Daoy (cell line): Measurements from ENCODE around the gene FTCD. TPM values are rescaled to one million over a fixed set of nuclear protein-coding genes. Genes with fewer than 3 reads are reported as not detected.

Source experiments
- DNase-seq: peaks from one replicate; pipeline ENCODE4 v3.0.0-alpha.2; 2015; ENCODE audit warnings: low read depth
- total RNA-seq: library from RNA; depleted of rRNA; stranded (reverse); fragments of >200 nt; shearing (Covaris generic); gene quantifications from 2 replicates; pipeline ENCODE4 v1.2.3, GENCODE V29; 2014

The FTCD gene
- total RNA-seq, 1 experiment from 2014 or later: 0.34 TPM

DNA sequence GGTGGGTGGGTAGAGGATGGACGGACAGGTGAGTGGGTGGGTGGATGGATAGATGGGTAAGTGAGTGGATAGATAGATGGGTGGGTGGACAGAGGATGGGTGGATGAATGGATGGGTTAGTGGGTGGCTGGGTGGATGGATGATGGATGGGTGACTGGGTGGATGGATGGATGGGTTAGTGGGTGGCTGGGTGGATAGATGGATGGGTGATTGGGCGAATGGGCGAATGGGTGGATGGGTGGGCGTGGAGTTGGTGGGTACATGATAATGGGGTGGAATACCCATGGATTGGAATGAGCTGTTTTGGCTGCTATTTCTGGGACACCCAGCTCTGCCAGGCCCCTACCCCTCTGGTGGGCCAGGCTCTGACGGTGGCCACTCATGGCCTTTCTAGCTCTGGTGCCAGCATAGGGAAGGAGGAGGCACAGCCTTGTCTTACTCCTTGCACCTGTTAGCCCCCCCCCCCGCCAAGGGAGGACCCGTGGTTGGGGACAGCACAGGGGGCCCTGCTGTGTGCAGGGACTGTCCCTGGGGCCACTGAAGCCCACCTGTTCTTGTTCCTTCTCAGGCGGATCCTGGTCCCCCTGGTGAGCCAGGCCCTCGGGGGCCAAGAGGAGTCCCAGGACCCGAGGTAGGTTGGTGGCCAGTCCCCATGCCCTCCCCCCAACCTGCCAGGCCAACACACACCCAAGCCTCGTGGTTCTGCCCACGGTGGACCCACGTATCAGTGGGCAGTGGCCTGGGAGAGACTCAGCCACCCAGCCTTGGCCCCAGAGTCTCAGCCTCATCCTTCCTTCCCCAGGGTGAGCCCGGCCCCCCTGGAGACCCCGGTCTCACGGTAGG is 31.1 kb downstream of the FTCD start:
- no peak for DNase-seq

DNA sequence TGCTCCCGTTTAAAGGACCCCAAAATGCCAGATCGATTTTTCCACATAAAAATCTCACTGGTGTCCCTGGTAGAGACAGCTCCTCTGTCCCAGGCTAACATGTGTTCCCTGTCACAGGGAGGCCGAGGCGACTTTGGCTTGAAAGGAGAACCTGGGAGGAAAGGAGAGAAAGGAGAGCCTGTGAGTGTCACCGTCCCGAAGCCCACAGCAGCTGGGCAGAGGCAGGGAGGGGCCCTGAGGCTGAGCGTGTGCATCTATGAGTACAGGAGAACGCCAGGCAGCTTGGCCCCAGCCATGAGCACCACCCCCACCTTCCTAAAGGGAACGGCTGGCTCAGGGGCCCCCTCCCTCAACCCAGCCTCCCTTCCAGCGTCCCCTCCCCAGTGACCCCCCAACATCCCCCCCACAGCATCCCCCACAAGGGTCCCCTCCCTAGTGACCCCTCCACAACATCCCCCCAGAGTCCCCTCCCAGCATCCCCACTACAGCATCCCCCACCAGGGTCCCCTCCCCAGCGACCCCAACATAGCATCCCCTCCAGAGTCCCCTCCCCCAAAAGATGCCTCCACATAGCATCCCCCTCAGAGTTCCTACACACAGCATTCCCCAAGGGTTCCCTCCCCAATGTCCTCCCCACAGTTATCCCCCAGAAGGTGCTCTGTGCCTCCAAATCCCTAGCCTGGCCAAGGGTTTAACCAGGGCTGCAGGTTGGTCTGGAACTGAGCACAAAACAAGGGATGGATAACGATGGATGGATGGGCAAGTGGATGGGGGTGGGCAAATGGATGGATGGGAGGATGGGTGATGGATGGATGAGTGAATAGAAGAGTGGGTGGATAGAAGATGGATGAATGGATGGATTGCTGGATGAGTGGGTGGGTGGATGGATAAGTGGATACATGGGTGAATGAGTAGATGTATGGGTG is 32.4 kb downstream of the FTCD start:
- no peak for DNase-seq

DNA sequence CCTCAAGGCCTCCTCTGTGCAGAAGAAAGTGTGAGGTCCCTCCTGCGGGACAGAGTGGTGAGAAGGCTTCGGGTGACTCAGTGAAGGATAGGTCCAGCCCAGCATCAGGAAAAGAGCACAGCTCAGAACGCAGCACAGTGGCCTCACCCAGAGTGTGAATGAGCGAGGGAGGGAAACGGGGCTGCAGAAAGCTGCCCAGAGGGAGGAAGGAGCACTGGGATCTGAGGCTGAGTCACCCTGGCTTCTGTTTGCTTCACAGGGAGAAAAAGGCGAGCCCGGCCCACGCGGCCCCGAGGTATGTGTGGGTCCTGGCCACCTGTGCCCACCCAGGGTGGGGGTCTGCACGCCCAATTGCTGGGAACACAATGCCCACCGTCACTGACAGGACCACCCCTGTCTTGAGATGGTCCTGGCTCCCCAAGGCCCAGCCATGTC is 33.1 kb downstream of the FTCD start:
- peak; percentile 63 for DNase-seq

DNA sequence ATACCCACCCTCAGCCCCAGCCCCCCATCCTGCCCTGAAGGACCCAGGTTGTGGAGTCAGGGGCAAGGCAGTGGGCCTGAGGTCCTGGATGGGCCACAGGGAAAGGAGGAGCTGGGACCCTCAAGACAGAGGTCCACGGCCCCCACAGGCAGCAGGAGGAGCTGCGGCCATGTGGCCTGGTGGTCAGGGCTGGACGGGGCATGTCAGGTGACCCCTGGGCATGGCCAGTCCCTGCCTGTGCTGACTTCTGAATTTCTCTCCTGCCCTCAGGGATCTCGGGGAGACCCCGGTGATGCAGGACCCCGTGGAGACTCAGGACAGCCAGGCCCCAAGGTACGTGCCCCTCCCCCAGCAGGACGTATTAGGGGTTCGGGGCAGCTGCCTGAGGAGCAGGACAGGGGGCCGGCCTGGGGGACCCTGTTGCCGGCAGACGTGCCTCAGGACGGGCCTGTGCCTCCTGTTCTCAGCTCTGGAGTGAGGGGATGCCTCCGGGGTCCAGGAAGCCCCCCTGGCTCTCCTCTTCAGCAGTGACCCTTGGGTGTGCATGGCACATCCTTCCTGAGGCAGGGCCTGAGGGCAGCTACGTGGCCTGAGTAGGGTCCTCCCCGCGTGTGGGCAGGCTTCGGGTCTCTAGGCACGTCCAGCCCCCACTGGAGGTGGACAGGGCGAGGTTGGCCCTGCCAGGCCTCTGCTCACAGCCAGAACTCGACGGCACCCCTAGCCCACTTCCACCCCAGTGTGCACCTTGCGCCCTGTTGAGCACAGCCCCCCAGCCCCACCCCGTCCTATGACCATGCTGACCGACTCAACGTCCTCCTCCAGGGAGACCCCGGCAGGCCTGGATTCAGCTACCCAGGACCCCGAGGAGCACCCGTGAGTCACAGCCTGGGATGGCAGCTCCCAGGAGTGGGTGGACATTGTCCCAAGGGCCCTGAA is 33.8 kb downstream of the FTCD start:
- no peak for DNase-seq

DNA sequence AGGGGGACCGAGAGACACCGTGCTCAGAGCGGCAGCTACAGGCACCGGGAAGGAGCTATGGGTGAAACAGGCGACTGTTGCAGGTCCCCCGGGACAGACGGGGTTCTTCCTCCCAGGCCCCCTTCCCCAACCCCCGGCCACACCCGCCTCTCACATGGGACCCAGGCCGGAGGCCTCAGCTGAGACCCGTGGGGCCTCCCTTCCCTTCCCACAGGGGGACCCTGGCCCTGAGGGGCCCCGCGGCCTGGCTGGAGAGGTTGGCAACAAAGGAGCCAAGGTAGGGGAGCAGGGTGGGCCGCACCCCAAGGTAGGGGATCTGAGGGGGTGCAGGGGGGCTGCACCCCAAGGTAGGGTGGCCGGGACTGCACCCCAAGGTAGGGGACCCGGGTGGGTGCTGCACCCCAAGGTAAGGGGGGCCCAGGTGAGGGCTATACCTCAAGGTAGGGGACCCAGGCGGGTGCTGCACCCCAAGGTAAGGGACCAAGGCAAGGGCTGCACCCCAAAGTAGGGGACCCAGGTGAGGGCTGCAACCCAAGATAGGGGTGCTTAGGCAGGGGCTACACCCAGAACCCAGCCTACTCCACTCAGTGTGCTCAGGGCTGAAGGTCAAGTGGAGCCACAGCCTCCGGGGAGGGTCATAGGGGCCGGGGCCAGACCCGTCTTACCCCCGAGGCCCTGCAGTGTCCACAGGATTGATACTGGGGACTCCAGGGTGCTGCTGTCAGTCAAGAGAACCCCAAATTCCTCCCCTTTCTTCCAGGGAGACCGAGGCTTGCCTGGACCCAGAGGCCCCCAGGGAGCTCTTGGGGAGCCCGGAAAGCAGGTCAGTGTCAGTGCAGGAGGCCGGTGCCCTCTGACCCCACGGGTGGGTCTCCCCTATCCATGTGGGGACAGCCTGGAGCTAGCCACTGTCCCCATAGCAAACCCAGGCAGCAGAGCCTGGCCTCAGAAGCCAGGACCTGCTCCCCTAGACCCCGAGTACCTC is 34.8 kb downstream of the FTCD start:
- no peak for DNase-seq

DNA sequence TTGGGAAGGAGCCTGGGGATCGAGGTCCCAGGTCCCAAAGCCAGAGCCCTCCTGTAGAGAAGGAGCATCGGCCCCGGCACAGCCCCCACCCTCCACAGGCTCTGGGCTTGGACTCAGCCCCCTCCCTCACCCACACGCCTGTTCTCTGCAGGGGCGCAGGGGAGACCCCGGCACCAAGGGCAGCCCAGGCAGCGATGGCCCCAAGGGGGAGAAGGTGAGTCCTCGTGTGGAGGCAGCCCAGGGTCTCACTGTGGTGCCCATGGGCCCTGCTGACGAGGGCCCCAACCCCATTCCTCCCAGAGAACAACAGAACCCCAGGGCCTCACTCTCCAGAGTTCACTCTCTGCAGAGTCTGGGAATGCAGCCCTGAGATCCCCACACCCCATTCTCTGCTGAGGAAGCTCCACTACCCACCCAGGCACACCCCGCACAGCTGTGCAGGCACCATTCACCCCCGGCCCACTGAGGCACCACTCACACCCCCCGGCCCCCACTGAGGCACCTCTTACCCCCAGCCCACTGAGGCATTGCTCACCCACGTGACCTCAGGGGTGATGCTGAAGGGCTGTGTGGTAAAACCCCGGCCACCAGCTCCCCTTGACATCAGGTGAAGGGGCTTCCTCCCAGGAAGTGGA is 35.6 kb downstream of the FTCD start:
- no peak for DNase-seq

DNA sequence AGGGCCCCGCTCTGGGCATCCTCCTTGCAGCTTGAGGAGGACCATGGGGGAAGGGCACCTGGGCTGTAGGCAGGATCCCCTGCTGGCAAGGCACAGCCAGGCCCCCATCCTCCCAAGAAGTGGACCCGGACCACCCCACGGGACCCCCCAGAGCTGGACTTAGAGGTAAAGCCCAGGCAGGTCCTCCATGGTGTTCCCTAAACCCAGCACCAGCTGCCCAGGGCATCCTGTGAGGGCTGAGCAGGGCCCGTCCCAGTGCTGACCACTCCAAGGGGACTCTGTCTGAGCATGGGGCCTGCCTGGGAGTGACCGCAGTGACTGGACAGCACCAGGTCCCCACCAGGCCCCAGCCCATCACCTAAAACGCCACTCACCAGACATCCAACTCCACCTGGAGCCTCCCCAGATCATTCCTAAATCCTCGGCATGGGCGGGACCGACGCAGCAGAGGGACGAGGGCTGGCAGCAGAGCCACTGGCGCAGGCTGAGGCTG is 36.2 kb downstream of the FTCD start:
- no peak for DNase-seq

DNA sequence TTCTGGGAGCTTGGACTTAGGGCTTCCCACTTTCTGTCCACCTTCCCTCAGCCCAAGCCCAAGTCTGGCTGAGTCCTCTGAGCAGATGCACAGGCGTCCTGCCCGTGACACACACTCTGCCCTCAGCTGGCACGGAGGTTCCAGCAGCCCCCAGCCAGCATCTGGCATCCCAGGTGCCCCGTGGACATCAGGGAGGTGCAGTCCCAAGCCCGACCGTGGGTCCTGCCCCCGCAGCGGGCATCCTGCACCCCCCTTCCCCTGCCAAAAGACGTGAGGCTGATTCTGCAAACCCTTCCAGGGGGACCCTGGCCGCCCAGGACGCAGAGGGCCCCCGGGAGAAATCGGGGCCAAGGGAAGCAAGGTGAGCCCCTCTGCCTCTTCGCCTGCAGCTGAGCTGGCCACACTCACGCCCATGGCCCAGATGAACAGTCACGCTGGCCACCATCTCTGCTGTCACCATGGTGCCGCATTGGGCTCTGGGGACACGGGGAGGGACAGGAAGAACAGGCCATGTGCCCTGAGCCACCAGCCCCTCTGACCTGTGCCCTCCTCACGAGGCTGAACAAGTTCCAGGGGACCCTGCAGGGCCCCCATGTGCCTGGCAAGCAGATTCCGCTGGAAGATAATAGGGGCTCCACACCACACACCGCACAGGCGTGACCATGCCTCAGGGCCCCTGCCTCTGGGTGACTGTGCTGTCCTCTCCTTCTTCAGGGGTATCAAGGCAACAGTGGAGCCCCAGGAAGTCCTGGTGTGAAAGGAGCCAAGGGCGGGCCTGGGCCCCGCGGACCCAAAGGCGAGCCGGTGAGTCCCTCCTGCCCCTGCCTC is 36.8 kb downstream of the FTCD start:
- no peak for DNase-seq

DNA sequence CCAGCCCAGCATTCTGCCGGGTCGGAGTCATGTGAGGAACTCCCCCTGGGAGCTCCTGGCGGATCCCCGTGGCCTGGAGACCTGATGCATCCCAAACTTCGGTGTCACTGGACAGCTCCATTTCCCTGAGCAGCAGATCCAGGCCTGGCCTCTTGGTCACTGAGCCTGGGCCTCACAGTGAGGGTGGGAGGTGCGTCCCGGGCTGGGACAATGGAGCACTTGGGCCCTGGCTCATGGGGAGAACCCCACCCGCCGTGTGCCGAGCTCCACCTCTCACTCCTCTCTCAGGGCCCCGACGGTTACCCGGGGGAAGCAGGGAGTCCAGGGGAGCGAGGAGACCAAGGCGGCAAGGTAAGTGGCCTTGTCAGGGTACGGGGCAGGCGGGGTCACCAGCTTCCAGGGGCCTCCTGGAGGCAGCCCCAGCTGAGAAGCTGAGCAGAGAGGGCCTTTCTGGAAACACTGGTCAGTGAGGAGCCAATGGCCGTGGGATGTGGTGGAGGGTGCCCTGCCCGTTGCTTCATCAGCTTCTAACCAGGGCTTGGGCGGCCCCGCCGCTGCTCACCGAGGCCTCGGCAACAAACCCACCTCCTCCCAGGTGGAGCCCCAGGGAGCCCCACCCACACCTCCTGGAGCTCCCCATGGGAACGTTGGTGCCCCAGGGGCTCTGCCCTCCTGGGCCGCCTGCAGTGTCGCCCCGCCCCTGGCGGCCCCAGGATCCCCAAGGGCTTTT is 37.6 kb downstream of the FTCD start:
- DNase-seq: no peak

DNA sequence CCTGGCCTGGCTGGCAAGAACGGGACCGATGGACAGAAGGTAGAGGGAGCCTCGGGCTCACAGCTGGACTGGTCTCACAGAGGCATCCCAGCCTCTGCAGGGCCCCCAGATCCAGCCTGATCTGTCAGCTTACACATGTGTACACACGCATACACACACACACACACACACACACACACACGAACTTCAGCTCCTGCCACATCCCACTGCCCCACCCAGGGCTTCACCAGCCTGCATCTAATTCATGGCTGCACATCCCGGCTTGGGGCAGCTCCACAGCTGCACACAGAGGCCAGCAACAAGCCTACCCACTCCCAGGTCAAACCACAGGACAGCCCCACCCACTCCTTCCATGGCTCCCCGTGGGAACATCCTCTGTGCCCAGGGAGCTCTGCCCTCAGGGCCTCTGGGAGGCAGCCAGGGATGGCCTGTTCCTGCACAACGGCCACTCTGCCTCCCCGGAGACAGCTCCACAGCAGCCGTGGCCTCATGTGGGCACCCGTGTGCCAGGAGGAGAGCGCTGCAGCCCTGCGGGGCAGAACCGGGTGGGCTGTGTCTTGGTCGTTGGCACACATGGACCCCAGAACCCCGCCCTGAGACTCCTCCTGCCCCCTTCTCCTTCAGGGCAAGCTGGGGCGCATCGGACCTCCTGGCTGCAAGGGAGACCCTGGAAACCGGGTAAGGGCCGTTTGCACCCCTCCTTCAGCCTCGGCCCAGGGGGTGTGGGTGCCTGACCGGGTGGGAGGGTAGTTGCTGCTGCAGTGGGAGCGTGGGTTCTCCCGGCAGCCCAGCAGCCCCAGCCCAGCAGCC is 38.4 kb downstream of the FTCD start:
- DNase-seq: no peak

DNA sequence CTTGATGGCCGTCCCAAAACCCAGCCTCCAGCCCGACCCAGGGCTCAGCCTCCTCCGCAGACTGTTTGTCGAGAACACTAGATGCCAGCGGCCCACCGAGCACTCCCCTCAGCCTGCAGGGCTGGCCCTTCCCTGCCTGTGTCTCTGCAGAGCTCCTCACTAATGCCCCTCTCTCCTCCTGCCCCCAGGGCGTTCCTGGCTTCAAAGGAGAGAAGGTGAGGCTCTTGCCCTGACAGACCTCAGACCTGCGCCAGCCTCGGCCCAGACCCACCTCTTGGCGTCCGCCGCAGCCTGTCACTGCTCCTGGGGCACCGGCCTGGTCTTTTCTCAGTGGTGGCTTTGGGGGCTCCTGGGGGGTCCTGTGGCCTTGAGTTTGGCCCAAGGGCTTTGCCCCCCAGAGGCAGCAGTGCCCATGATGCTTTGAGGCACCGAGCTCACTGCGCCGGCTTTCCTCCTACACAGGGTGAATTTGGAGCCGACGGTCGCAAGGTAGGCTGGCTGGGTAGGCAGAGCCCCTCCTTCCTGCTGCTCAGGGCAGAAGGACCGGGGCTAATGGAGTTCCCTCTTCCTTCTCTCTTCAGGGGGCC is 39.1 kb downstream of the FTCD start:
- no peak for DNase-seq

DNA sequence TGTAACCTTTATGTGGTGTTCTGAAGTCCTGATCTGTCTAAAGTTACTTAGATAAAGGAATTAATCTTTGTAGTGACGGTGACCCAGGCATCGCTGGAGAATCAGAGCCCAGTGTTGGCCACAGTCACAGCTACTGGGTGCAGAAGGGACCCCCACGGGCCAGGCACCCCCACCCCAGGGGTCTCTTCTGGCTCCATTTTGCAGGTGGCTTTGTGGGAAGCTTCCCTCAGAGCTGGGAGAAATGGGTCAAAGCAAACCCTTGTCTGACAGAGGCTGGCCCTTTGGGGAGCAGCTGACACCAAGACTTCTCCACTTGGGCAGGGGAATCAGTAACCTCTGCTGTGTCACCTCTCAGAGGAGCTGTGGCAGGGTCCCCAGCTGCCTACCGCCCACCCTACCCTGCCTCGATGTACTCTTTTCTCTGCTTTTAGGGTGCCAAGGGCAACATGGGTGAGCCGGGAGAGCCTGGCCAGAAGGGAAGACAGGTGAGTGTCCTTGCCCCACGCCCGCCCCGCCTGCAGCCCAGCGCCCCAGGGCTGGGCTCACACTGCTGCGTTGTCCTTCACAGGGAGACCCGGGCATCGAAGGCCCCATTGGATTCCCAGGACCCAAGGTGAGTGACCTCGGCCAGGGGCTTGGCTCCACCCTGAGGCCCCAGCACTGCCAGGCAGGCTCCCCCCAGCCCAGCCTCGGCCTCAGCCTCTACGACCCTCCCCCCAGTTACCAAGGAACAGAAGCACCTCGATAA is 39.8 kb downstream of the FTCD start:
- DNase-seq: no peak

DNA sequence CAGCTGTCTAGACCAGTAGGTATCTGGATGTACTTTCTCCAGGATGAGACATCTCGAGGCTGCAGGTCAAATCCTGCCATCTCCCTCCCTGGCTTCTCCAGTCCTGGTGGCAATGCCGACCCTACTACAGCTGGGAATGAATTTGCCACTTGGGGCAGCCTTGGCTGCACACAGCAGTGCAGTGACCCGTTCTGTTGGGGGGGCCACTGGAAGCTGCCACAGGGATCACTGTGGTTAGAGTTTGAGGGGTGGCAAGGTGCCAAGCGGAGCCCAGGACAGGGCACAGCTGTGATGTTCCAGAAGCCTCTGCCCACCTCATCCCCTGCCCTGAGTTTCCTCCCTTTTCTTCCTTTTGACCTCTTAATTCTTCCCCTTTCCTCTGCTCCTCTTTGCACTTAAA is 40.4 kb downstream of the FTCD start:
- DNase-seq: no peak

DNA sequence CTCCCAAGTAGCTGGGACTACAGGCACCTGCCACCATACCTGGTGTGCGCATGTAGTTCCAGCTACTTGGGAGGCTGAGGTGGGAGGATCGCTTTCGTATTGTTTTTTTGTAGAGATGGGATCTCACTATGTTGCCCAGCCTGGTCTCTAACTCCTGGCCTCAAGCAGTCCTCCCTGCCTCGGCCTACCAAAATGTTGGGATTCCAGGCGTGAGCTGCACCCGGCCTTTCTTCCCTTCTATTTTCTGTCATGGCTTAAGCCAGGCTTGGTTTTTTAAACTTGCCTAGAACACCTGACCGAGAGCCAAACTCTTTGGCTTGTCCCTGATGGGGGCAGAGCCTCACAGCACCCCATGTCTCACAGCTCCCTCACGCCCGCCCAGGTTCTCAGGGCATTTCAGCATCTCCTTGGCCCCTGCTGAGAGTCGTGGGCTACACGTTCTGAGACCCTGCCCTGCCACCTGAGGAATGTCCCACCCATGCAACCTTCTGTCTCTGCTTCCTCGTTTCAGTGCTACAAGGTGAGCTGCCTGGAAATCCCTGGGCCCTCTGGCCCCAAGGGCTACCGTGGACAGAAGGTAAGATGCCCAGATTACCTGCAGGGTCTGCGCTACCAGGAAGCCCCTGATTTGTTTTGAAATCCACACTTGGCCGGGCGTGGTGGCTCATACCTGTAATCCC is 41.7 kb downstream of the FTCD start:
- DNase-seq: no peak

DNA sequence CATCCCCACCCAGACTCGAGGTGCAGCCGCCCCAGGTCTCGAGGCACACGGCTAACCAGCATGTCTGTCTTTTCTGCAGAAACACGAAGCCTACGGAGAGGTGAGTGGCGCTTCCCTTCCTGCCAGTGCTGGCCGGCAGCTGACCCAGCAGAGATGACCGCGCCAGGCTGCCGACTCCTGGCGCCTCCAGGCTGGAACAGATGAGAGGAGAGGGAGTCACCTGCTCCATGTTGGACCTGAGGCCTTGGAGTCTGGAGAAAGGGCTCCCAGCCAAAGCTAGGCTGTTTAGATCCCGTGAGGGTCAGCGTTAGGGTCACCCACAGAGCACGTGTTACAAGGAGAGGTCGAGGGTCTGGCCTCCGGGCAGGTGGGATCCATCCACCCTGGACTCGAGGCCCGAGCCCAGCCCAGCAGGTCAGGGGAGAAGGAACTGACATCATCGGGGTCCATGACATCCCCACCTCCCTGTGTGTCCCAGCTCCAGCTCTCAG is 42.6 kb downstream of the FTCD start:
- DNase-seq: no peak
